HepG2 (cell line): ENCODE measurements around the gene EPHA2. TPM values are rescaled to one million over a fixed set of nuclear protein-coding genes. Genes with fewer than 3 reads are reported as not detected.

Source experiments
- ATAC-seq: fragments of 200-7000 bp; cut with Tn5 transposase; 3 replicates; pipeline ENCODE4 v1.9.1; 2020; ENCODE audit warnings: mild to moderate bottlenecking, moderate library complexity
- BruUV-seq: library from RNA; stranded (reverse); fragments of 400-500 nt; replicated peaks from 2 replicates; lab custom pipeline; 2021; lab: Mats Ljungman, UMichigan
- CTCF ChIA-PET: fragments of 300-600 bp; formaldehyde crosslinking; extraction: SDS; loops from one replicate; lab custom pipeline; 2021; ENCODE audit warnings: low total read pairs, inconsistent platforms, low intra/inter-chr PET ratio; lab: Yijun Ruan, JAX
- POLR2A ChIA-PET: fragments of 350-600 bp; sonication (Branson Sonifier 250); formaldehyde crosslinking; loops from one replicate; lab custom pipeline; 2020; ENCODE audit warnings: antibody characterized with exemption, inconsistent platforms; lab: Yijun Ruan, JAX
- DNase-seq: peaks from one replicate; pipeline ENCODE4 v3.0.0-alpha.2; 2015; ENCODE audit warnings: low spot score
- FAIRE-seq: peaks from 3 replicates; lab custom pipeline; 2011; peaks lifted over from hg19 to GRCh38; lab: Jason Lieb, UNC
- H2AFZ ChIP-seq: one replicate; pipeline ENCODE4 v1.6.1; 2011; ENCODE audit warnings: low read length, inconsistent platforms
- H3K27ac ChIP-seq: fragments of 300-600 bp; 3 replicates; pipeline ENCODE4 v1.8.0; 2011; ENCODE audit warnings: mixed run types, mild to moderate bottlenecking, mixed read lengths, low read length, inconsistent platforms; ENCODE audit not compliant: insufficient read depth; ENCODE audit errors: extremely low read length
- H3K27me3 ChIP-seq, 2 experiments: fragments of 200-600 bp in 1 of 2; 2 replicates in 1 of 2; 3 replicates in 1 of 2; pipeline versions ENCODE4 v1.6.0 to v1.8.0; 2011; ENCODE audit warnings: low read length in 2 of 2, mild to moderate bottlenecking in 2 of 2, moderate library complexity in 2 of 2, inconsistent platforms in 1 of 2; ENCODE audit not compliant: insufficient read depth in 2 of 2, control insufficient read depth in 1 of 2
- H3K36me3 ChIP-seq, 2 experiments: fragments of 200-600 bp in 1 of 2; replicated peaks in 1 of 2; 2 replicates in 1 of 2; 3 replicates in 1 of 2; pipeline versions ENCODE4 v1.5.1 to v1.8.0; 2011; ENCODE audit warnings: low read length in 2 of 2, inconsistent platforms in 1 of 2; ENCODE audit not compliant: insufficient read depth in 2 of 2, control insufficient read depth in 1 of 2
- H3K4me1 ChIP-seq: 2 replicates; pipeline ENCODE4 v1.5.1; 2012; ENCODE audit warnings: low read length, inconsistent platforms; ENCODE audit not compliant: insufficient read depth
- H3K4me2 ChIP-seq: 2 replicates; pipeline ENCODE4 v1.6.0; 2011; ENCODE audit warnings: low read depth, low read length, inconsistent platforms
- H3K4me3 ChIP-seq, 3 experiments: fragments of 200-600 bp in 1 of 3; sonication (generic), shearing (Covaris generic) in 1 of 3; replicated peaks in 1 of 3; 2 replicates each; pipeline ENCODE4 v1.5.1; 2011 to 2016; ENCODE audit warnings: low read length in 3 of 3, inconsistent platforms in 2 of 3, low read depth in 2 of 3, mild to moderate bottlenecking in 2 of 3, control low read depth in 1 of 3, mixed read lengths in 1 of 3; ENCODE audit not compliant: insufficient read depth in 1 of 3
- H3K79me2 ChIP-seq: one replicate; pipeline ENCODE4 v1.6.1; 2011; ENCODE audit warnings: low read length, inconsistent platforms; ENCODE audit not compliant: insufficient read depth
- H3K9ac ChIP-seq: 2 replicates; pipeline ENCODE4 v1.6.0; 2011; ENCODE audit warnings: mild to moderate bottlenecking, low read depth, low read length, inconsistent platforms; ENCODE audit not compliant: insufficient read depth
- H3K9me3 ChIP-seq: 2 replicates; pipeline ENCODE4 v1.5.1; 2012; ENCODE audit warnings: mild to moderate bottlenecking, low read length
- H4K20me1 ChIP-seq: 2 replicates; pipeline ENCODE4 v1.6.0; 2011; ENCODE audit warnings: inconsistent platforms, mild to moderate bottlenecking, low read length, moderate library complexity; ENCODE audit not compliant: insufficient read depth
- AHR ChIP-seq: IDR thresholded peaks from 2 replicates; pipeline ENCODE4 v1.6.1; 2018; ENCODE audit warnings: missing genetic modification reagents, missing compliant biosample characterization
- HCFC1 ChIP-seq: fragments of 150-350 bp; IDR thresholded peaks from 2 replicates; pipeline ENCODE4 v1.6.1; 2014; ENCODE audit warnings: low read depth, low read length
- HNRNPUL1 ChIP-seq: fragments of 200-400 bp; formaldehyde crosslinking; IDR thresholded peaks from 2 replicates; pipeline ENCODE4 v1.6.1; 2017; ENCODE audit warnings: low read depth, mild to moderate bottlenecking, low read length, moderate library complexity
- POLR2G ChIP-seq: fragments of 200-400 bp; formaldehyde crosslinking; IDR thresholded peaks from 2 replicates; pipeline ENCODE4 v1.6.1; 2018; ENCODE audit warnings: mild to moderate bottlenecking, low read depth, low read length, moderate library complexity
- SRF ChIP-seq: IDR thresholded peaks from 2 replicates; pipeline ENCODE4 v1.6.1; 2011; ENCODE audit warnings: mild to moderate bottlenecking, low read depth, low read length, moderate library complexity
- ZBTB1 ChIP-seq: sonication (generic); formaldehyde crosslinking; IDR thresholded peaks from 2 replicates; pipeline ENCODE4 v1.4.0; 2020; ENCODE audit warnings: missing genetic modification reagents, borderline replicate concordance
- ZNF235 ChIP-seq: sonication (generic); formaldehyde crosslinking; IDR thresholded peaks from 2 replicates; pipeline ENCODE4 v1.8.1; 2023; ENCODE audit warnings: mild to moderate bottlenecking, missing genetic modification reagents, borderline replicate concordance
- ZNF615 ChIP-seq: sonication (generic); formaldehyde crosslinking; IDR thresholded peaks from 2 replicates; pipeline ENCODE4 v1.5.0; 2020; ENCODE audit warnings: mild to moderate bottlenecking, missing genetic modification reagents, borderline replicate concordance
- WGBS: methylation state at CpG from one replicate; pipeline ENCODE4 v1.1.6; 2017; ENCODE audit warnings: low lambda C conversion rate; 5-methylcytosine and 5-hydroxymethylcytosine counted together
- in situ Hi-C: cut with HindIII; loops from 2 replicates; pipeline ENCODE4 v1.10.0; 2017; ENCODE audit warnings: low pct_unique_long_range_greater_than_20kb; ENCODE audit not compliant: extremely low pct_ligation_motif_present
- intact Hi-C: fragments of 100-400 bp; cut with micrococcal nuclease; formaldehyde crosslinking; loops from one replicate; pipeline ENCODE4 v1.10.0; 2022; ENCODE audit not compliant: unreplicated experiment
- polyA plus RNA-seq, 8 experiments: library from polyadenylated mRNA; depleted of rRNA in 3 of 8; stranded (reverse) in 7 of 8; unstranded in 1 of 8; fragments of >200 nt; fragmentation: Illumina TruSeq in 4 of 8; extraction: Trizol in 4 of 8; gene quantifications; 2 replicates each; pipeline versions ENCODE4 v1.2.1 to v1.2.3, GENCODE V29; 2011 to 2016; ENCODE audit warnings: low read depth in 4 of 8, missing spikeins in 1 of 8, mixed read lengths in 1 of 8; ENCODE audit not compliant: insufficient read depth in 1 of 8
- total RNA-seq, 5 experiments: library from RNA; depleted of rRNA; stranded (reverse); fragments of >200 nt; fragmentation: Illumina TruSeq; extraction: Trizol; gene quantifications; 2 replicates each; pipeline ENCODE4 v1.2.3, GENCODE V29; 2016; ENCODE audit warnings: low read depth in 1 of 5
- TF ChIP-seq, protein P1 (sequence below): sonication (generic); formaldehyde crosslinking; IDR thresholded peaks from 2 replicates; pipeline ENCODE4 v1.8.0; 2023; ENCODE audit warnings: mild to moderate bottlenecking, missing genetic modification reagents
- TF ChIP-seq, protein P2 (sequence below): sonication (generic); formaldehyde crosslinking; IDR thresholded peaks from 2 replicates; pipeline ENCODE4 v1.5.1; 2020; ENCODE audit warnings: missing genetic modification reagents, mild to moderate bottlenecking, borderline replicate concordance
- TF ChIP-seq, protein P3 (sequence below): sonication (generic); formaldehyde crosslinking; IDR thresholded peaks from 2 replicates; pipeline ENCODE4 v1.8.1; 2022; ENCODE audit warnings: low read depth, mild to moderate bottlenecking, missing genetic modification reagents

EPHA2 gene
- total and polyA plus RNA-seq, 2 of the 13 experiments (the other 11 are each of a cell fraction or from before 2014, with no cell fraction given): 33.6 to 53.6 TPM

DNA sequence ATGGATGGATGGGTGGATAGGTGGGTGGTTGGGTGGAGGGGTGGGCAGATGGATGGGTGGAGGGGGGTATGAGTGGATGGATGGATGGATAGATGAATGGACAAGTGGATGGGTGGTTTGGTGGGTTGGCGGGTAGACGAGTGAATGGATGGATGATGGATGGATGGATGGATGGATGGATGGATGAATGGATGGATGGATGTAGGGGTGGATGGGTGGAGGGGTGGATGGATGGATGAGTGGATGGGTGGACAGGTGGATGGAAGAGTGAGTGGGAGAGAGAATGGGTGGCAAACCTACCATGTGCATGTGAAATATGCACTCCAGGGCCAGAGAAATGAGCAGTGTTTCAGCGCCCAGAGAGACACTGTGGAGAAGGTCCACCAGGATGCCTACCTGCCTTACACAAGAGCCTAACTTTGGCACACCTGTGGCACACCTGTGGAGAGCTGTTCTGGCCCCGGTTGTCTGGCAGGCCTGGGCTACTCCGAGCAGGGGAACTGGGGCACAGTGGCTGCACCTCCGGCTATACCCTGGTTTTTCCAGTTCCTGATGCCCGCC is 12.8 kb downstream of the EPHA2 start (continued):
- TF ChIP-seq, protein P1, sequence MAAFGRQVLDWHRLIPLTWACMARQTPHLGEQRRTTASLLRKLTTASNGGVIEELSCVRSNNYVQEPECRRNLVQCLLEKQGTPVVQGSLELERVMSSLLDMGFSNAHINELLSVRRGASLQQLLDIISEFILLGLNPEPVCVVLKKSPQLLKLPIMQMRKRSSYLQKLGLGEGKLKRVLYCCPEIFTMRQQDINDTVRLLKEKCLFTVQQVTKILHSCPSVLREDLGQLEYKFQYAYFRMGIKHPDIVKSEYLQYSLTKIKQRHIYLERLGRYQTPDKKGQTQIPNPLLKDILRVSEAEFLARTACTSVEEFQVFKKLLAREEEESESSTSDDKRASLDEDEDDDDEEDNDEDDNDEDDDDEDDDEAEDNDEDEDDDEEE (CRISPR knock-in tag): 0 out of 2 replicates have a peak, but pooled peaks have one; percentile 47
- TF ChIP-seq ZNF235 (CRISPR knock-in tag): 0 out of 2 replicates have a peak, but pooled peaks have one; percentile 30
- TF ChIP-seq AHR (CRISPR knock-in tag): no peak
- TF ChIP-seq, all 625 proteins: peak for 8

DNA sequence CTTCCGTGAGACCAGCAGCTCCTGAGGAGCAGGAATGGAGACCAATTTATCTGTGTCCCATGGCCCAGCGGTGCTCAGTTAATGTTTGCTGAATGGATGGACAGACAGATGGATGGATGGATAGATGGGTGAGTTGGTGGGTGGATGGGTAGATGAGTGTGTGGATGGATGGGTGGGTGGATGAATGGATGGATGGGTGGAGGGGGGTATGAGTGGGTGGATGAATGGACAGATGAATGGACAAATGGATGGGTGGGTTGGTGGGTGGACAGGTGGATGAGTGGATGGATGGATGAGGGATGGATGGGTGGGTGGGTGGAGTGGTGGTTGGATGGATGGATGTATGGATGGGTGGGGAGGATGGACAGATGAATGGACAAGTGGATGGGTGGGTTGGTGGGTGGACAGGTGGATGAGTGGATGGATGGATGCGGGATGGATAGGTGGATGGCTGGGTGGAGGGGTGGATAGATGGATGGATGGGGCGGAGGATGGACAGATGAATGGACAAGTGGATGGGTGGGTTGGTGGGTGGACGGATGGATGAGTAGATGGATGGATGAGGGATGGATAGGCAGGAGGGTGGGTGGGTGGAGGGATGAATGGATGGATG is 13.4 kb downstream of the EPHA2 start:
- peaks cover 79% of the 10 kb centered on the region for H3K4me1 ChIP-seq
- H2AFZ ChIP-seq: no peak overlapping the region
- ATAC-seq (no peak), FAIRE-seq (no peak), DNase-seq (no peak)
- no peak overlapping the region for H3K27ac ChIP-seq
- H3K4me3 ChIP-seq: no peak overlapping the region
- intact Hi-C loops: loop anchor here (10.0 kb wide), 1 partner anchor 68 kb away; the partner anchor contains the start of gene FAM131C
- no peaks in the 10 kb centered on the region for H3K27me3 ChIP-seq
- H3K4me2 ChIP-seq: no peak overlapping the region
- ChIA-PET CTCF (no interaction called here), POLR2A (no interaction called here)
- peaks cover 43 to 64% of the 10 kb centered on the region in 2 experiments for H3K36me3 ChIP-seq
- H4K20me1 ChIP-seq: peaks cover 65% of the 10 kb centered on the region
- TF ChIP-seq, protein P2, sequence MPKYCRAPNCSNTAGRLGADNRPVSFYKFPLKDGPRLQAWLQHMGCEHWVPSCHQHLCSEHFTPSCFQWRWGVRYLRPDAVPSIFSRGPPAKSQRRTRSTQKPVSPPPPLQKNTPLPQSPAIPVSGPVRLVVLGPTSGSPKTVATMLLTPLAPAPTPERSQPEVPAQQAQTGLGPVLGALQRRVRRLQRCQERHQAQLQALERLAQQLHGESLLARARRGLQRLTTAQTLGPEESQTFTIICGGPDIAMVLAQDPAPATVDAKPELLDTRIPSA: no peak
- no peak for TF ChIP-seq ZNF615 (CRISPR knock-in tag)
- TF ChIP-seq, protein P3, sequence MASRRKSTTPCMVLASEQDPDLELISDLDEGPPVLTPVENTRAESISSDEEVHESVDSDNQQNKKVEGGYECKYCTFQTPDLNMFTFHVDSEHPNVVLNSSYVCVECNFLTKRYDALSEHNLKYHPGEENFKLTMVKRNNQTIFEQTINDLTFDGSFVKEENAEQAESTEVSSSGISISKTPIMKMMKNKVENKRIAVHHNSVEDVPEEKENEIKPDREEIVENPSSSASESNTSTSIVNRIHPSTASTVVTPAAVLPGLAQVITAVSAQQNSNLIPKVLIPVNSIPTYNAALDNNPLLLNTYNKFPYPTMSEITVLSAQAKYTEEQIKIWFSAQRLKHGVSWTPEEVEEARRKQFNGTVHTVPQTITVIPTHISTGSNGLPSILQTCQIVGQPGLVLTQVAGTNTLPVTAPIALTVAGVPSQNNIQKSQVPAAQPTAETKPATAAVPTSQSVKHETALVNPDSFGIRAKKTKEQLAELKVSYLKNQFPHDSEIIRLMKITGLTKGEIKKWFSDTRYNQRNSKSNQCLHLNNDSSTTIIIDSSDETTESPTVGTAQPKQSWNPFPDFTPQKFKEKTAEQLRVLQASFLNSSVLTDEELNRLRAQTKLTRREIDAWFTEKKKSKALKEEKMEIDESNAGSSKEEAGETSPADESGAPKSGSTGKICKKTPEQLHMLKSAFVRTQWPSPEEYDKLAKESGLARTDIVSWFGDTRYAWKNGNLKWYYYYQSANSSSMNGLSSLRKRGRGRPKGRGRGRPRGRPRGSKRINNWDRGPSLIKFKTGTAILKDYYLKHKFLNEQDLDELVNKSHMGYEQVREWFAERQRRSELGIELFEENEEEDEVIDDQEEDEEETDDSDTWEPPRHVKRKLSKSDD (CRISPR knock-in tag): no peak
- TF ChIP-seq ZBTB1 (CRISPR knock-in tag): no peak
- TF ChIP-seq SRF: no peak
- TF ChIP-seq HCFC1: no peak
- TF ChIP-seq HNRNPUL1: no peak
- no peak for TF ChIP-seq POLR2G
- H3K9me3 ChIP-seq: no peaks in the 10 kb centered on the region
- H3K79me2 ChIP-seq: peaks cover 76% of the 10 kb centered on the region
- no TSS peak for BruUV-seq
- 98% methylated on average over 5 of the region's 5 CpGs for WGBS
- H3K9ac ChIP-seq: no peak overlapping the region
- in situ Hi-C loops: no loop called here
